GM10847 (cell line): Measurements from ENCODE around the gene MFSD11.

Source experiments
- POLR2A ChIP-seq: IDR thresholded peaks from 2 replicates; pipeline ENCODE4 v1.6.1; 2011; ENCODE audit not compliant: insufficient read length; ENCODE audit errors: extremely low read depth

Gene MFSD11

GRCh38 chr17:76702941-76703637 lies 34.8 kb upstream of the MFSD11 start:
- no peak for TF ChIP-seq POLR2A

- TF ChIP-seq POLR2A, result no peak
These were observed 33.1 kb upstream of the MFSD11 start for GRCh38 chr17:76704805-76705204.

GRCh38 chr17:76706817-76707216 lies 31.1 kb upstream of the MFSD11 start:
- no peak for TF ChIP-seq POLR2A

GRCh38 chr17:76707985-76708807 lies 29.7 kb upstream of the MFSD11 start:
- no peak for TF ChIP-seq POLR2A

GRCh38 chr17:76709077-76709950 lies 28.6 kb upstream of the MFSD11 start:
- TF ChIP-seq POLR2A, result no peak

GRCh38 chr17:76710863-76711611 lies 26.9 kb upstream of the MFSD11 start, which contains the start of gene MXRA7:
MXRA7 (minus strand) TSS chr17:76710965; CDS start chr17:76710946, 19 bp downstream.
- TF ChIP-seq POLR2A, result no peak

GRCh38 chr17:76713765-76714164 lies 24.2 kb upstream of the MFSD11 start:
- no peak for TF ChIP-seq POLR2A

- no peak for TF ChIP-seq POLR2A
These were observed 23.6 kb upstream of the MFSD11 start for GRCh38 chr17:76714336-76714735.

GRCh38 chr17:76714822-76715495 lies 23.0 kb upstream of the MFSD11 start:
- TF ChIP-seq POLR2A, result no peak

GRCh38 chr17:76715496-76715830 lies 22.5 kb upstream of the MFSD11 start:
- no peak for TF ChIP-seq POLR2A

GRCh38 chr17:76716146-76716838 lies 21.6 kb upstream of the MFSD11 start:
- TF ChIP-seq POLR2A, result no peak

GRCh38 chr17:76716839-76717215 lies 21.1 kb upstream of the MFSD11 start:
- TF ChIP-seq POLR2A, result no peak

GRCh38 chr17:76718516-76718915 lies 19.4 kb upstream of the MFSD11 start:
- TF ChIP-seq POLR2A, result no peak

- no peak for TF ChIP-seq POLR2A
These were observed 17.7 kb upstream of the MFSD11 start for GRCh38 chr17:76720211-76720610.

- no peak for TF ChIP-seq POLR2A
These were observed 17.0 kb upstream of the MFSD11 start for GRCh38 chr17:76720941-76721340.
